CD14-positive monocyte (primary cell): ENCODE data around the gene TCEANC2. TPM values are rescaled to one million over a fixed set of nuclear protein-coding genes. Genes with fewer than 3 reads are reported as not detected.

Experiments
- DNase-seq, 3 donors: peaks; one replicate each; pipeline ENCODE4 v3.0.0-alpha.2; 2011 to 2022
- H2AFZ ChIP-seq: 2 replicates; pipeline ENCODE4 v1.6.0; 2012; ENCODE audit warnings: mild to moderate bottlenecking, low read depth, low read length, inconsistent platforms; ENCODE audit not compliant: insufficient read depth, poor library complexity, severe bottlenecking
- H3K27ac ChIP-seq, 2 donors: 1 replicate in 1 of 2; 2 replicates in 1 of 2; pipeline ENCODE4 v1.5.1; 2012 to 2013; ENCODE audit warnings: low read length in 2 of 2, control low read depth in 1 of 2, inconsistent platforms in 1 of 2, low read depth in 1 of 2, mild to moderate bottlenecking in 1 of 2
- H3K27me3 ChIP-seq, 2 donors: one replicate each; pipeline versions ENCODE4 v1.6.0 to v1.6.1; 2011 to 2013; ENCODE audit warnings: low read length in 2 of 2; ENCODE audit not compliant: control insufficient read depth in 2 of 2, insufficient read depth in 2 of 2
- H3K36me3 ChIP-seq, 2 donors: replicated peaks in 1 of 2; 1 replicate in 1 of 2; 2 replicates in 1 of 2; pipeline versions ENCODE4 v1.5.1 to v1.6.1; 2012 to 2013; ENCODE audit warnings: low read length in 2 of 2, control low read depth in 1 of 2, inconsistent platforms in 1 of 2, mild to moderate bottlenecking in 1 of 2; ENCODE audit not compliant: insufficient read depth in 2 of 2, control insufficient read depth in 1 of 2
- H3K4me1 ChIP-seq, 2 donors: 1 replicate in 1 of 2; 2 replicates in 1 of 2; pipeline versions ENCODE4 v1.5.1 to v1.6.1; 2012 to 2013; ENCODE audit warnings: low read length in 2 of 2, control low read depth in 1 of 2, inconsistent platforms in 1 of 2, mild to moderate bottlenecking in 1 of 2, moderate library complexity in 1 of 2; ENCODE audit not compliant: insufficient read depth in 2 of 2, control insufficient read depth in 1 of 2
- H3K4me2 ChIP-seq: replicated peaks from 2 replicates; pipeline ENCODE3; 2012; ENCODE audit warnings: low read length, moderate library complexity, mild to moderate bottlenecking; ENCODE audit not compliant: poor library complexity, severe bottlenecking; ENCODE audit errors: extremely low read depth
- H3K4me3 ChIP-seq, 3 experiments: fragments of 200-600 bp in 1 of 3; sonication (generic) in 1 of 3; replicated peaks in 1 of 3; 1 replicate in 2 of 3; 2 replicates in 1 of 3; pipeline ENCODE4 v1.5.1; 2011 to 2013; ENCODE audit warnings: low read length in 3 of 3, mild to moderate bottlenecking in 3 of 3, control low read depth in 2 of 3, low read depth in 2 of 3, inconsistent platforms in 1 of 3, moderate library complexity in 1 of 3
- H3K79me2 ChIP-seq: 2 replicates; pipeline ENCODE4 v1.6.0; 2012; ENCODE audit warnings: mild to moderate bottlenecking, control low read depth, inconsistent platforms, low read length, moderate library complexity; ENCODE audit not compliant: insufficient read depth
- H3K9ac ChIP-seq: 2 replicates; pipeline ENCODE4 v1.6.0; 2017; ENCODE audit warnings: low read length, mild to moderate bottlenecking; ENCODE audit not compliant: insufficient read depth, poor library complexity, severe bottlenecking
- H3K9me3 ChIP-seq, 2 donors: replicated peaks in 1 of 2; 1 replicate in 1 of 2; 2 replicates in 1 of 2; pipeline versions ENCODE4 v1.5.1 to v1.6.1; 2012 to 2013; ENCODE audit warnings: low read length in 2 of 2, control low read depth in 1 of 2; ENCODE audit not compliant: control insufficient read depth in 1 of 2, insufficient read depth in 1 of 2
- H4K20me1 ChIP-seq: 2 replicates; pipeline ENCODE4 v1.6.0; 2012; ENCODE audit warnings: mild to moderate bottlenecking, low read length, control low read depth, moderate library complexity; ENCODE audit not compliant: insufficient read depth
- H3K27ac Mint-ChIP-seq, 7 donors: one replicate each; pipeline ENCODE4 v1.8.0; 2020; ENCODE audit warnings: mild to moderate bottlenecking in 7 of 7, mixed read lengths in 7 of 7, moderate library complexity in 6 of 7, inconsistent platforms in 2 of 7
- H3K27me3 Mint-ChIP-seq, 3 donors: one replicate each; pipeline ENCODE4 v1.8.0; 2021 to 2022; ENCODE audit warnings: low read depth in 3 of 3, mild to moderate bottlenecking in 3 of 3, mixed read lengths in 3 of 3, moderate library complexity in 3 of 3, inconsistent platforms in 1 of 3
- H3K36me3 Mint-ChIP-seq, 2 donors: one replicate each; pipeline ENCODE4 v1.8.0; 2020; ENCODE audit warnings: mixed read lengths in 2 of 2, inconsistent platforms in 1 of 2, mild to moderate bottlenecking in 1 of 2
- H3K4me1 Mint-ChIP-seq: one replicate; pipeline ENCODE4 v1.8.0; 2020; ENCODE audit warnings: mild to moderate bottlenecking, mixed read lengths
- H3K4me3 Mint-ChIP-seq, 2 donors: one replicate each; pipeline ENCODE4 v1.8.0; 2020; ENCODE audit warnings: mild to moderate bottlenecking in 2 of 2, mixed read lengths in 2 of 2, moderate library complexity in 1 of 2
- H3K9me3 Mint-ChIP-seq, 7 donors: one replicate each; pipeline ENCODE4 v1.8.0; 2020 to 2022; ENCODE audit warnings: mixed read lengths in 7 of 7, mild to moderate bottlenecking in 6 of 7, moderate library complexity in 6 of 7, inconsistent platforms in 2 of 7
- CTCF ChIP-seq: fragments of 200-600 bp; IDR thresholded peaks from one replicate; pipeline ENCODE4 v1.8.0; 2022; ENCODE audit warnings: antibody characterized with exemption, mild to moderate bottlenecking
- WGBS: methylation state at CpG from one replicate; pipeline ENCODE4 v1.1.5; 2013; ENCODE audit warnings: missing lambda C conversion rate; ENCODE audit not compliant: insufficient coverage; 5-methylcytosine and 5-hydroxymethylcytosine counted together
- intact Hi-C, 2 donors: fragments of 100-400 bp; cut with micrococcal nuclease; formaldehyde crosslinking; loops; one replicate each; pipeline versions ENCODE4 v1.15.0 to v1.15.1; 2023
- polyA plus RNA-seq, 3 donors: library from polyadenylated mRNA; depleted of rRNA in 1 of 3; unstranded in 2 of 3; stranded (reverse) in 1 of 3; fragments of 300-500 nt in 2 of 3; fragments of >200 nt in 1 of 3; fragmentation: Illumina TruSeq in 2 of 3; gene quantifications; 1 replicate in 2 of 3; 2 replicates in 1 of 3; pipeline ENCODE4 v1.2.3, GENCODE V29; 2012 to 2021

The TCEANC2 gene
- polyA plus RNA-seq, 3 donors = 3.0 to 6.7 (median 3.8) TPM

- Histone ChIP-seq H3K9ac (no peak overlapping the region), H3K27ac (no peak overlapping the region), H2AFZ (no peak overlapping the region), H4K20me1 (no peaks in the 10 kb centered on the region), H3K79me2 (no peaks in the 10 kb centered on the region), H3K9me3 (no peaks in the 10 kb centered on the region), H3K36me3 (no peaks in the 10 kb centered on the region), H3K27me3 (no peaks in the 10 kb centered on the region), H3K4me2 (no peak overlapping the region), H3K4me1 (no peaks in the 10 kb centered on the region), H3K4me3 (no peak overlapping the region)
- no peak for TF ChIP-seq CTCF
- Mint-ChIP-seq H3K27me3 (peaks cover 0 to 2% (median 0%) of the 10 kb centered on the region in 3 donors), H3K36me3 (no peaks in the 10 kb centered on the region), H3K4me1 (no peaks in the 10 kb centered on the region), H3K9me3 (peaks cover 0 to 3% (median 0%) of the 10 kb centered on the region in 7 donors), H3K4me3 (no peak overlapping the region), H3K27ac (no peak overlapping the region)
- intact Hi-C loops = no loop called here
- no peak for DNase-seq
- WGBS = 80% methylated on average over 5 of the region's 9 CpGs
Observed at GRCh38 chr1:54142146-54142900, 88.9 kb downstream of the TCEANC2 start.

GRCh38 chr1:54144366-54144765 is 91.0 kb downstream of the TCEANC2 start:
- no peak for DNase-seq
- H2AFZ ChIP-seq = no peak overlapping the region
- H3K36me3 Mint-ChIP-seq = no peaks in the 10 kb centered on the region

More at GRCh38 chr1:54144366-54144765, 91.0 kb downstream of the TCEANC2 start:
- Histone ChIP-seq H3K4me1 (no peaks in the 10 kb centered on the region), H3K36me3 (no peaks in the 10 kb centered on the region), H3K4me2 (no peak overlapping the region), H4K20me1 (no peaks in the 10 kb centered on the region), H3K4me3 (no peak overlapping the region), H3K27ac (no peak overlapping the region), H3K9me3 (no peaks in the 10 kb centered on the region), H3K9ac (no peak overlapping the region), H3K79me2 (no peaks in the 10 kb centered on the region), H3K27me3 (no peaks in the 10 kb centered on the region)
- Mint-ChIP-seq H3K9me3 (peaks cover 0 to 1% (median 0%) of the 10 kb centered on the region in 7 donors), H3K4me3 (no peak overlapping the region), H3K4me1 (no peaks in the 10 kb centered on the region), H3K27ac (no peak overlapping the region), H3K27me3 (peaks cover 0 to 5% (median 0%) of the 10 kb centered on the region in 3 donors)
- no peak for TF ChIP-seq CTCF
- whole genome bisulfite sequencing = 96% methylated on average over 11 of the region's 11 CpGs
- intact Hi-C loops = no loop called here
